ENCODE results near the gene OSGEP.

DNA sequence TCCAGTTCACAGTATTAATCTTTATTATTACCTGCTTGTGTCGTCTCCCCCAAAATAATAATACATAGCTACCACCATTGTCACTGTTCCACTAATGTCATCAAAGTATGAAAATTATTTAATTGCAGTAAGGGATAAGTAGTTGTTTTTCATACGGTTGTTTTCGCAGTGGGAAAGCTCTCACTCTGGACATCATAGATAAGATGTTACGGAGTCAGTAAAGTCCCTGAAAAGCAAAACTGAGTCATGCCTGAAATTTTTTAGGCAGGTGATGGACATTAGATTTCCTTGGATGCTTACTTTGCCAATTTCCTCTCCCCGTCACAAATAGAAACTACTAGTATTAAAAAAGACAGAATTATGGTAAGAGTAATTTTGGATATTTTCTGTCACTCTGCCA lies 27.8 kb upstream of the OSGEP start:
- TF ChIP-seq, protein P1, sequence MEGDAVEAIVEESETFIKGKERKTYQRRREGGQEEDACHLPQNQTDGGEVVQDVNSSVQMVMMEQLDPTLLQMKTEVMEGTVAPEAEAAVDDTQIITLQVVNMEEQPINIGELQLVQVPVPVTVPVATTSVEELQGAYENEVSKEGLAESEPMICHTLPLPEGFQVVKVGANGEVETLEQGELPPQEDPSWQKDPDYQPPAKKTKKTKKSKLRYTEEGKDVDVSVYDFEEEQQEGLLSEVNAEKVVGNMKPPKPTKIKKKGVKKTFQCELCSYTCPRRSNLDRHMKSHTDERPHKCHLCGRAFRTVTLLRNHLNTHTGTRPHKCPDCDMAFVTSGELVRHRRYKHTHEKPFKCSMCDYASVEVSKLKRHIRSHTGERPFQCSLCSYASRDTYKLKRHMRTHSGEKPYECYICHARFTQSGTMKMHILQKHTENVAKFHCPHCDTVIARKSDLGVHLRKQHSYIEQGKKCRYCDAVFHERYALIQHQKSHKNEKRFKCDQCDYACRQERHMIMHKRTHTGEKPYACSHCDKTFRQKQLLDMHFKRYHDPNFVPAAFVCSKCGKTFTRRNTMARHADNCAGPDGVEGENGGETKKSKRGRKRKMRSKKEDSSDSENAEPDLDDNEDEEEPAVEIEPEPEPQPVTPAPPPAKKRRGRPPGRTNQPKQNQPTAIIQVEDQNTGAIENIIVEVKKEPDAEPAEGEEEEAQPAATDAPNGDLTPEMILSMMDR (IDR thresholded peaks at IDR 0.05): no peak
- no peak for TF ChIP-seq POLR2A (IDR thresholded peaks at IDR 0.05)
